GM10847 (cell line): ENCODE results near the gene DDC.

ENCODE experiments used
- POLR2A ChIP-seq: IDR thresholded peaks from 2 replicates; pipeline ENCODE4 v1.6.1; 2011; ENCODE audit not compliant: insufficient read length; ENCODE audit errors: extremely low read depth

The DDC gene

DNA sequence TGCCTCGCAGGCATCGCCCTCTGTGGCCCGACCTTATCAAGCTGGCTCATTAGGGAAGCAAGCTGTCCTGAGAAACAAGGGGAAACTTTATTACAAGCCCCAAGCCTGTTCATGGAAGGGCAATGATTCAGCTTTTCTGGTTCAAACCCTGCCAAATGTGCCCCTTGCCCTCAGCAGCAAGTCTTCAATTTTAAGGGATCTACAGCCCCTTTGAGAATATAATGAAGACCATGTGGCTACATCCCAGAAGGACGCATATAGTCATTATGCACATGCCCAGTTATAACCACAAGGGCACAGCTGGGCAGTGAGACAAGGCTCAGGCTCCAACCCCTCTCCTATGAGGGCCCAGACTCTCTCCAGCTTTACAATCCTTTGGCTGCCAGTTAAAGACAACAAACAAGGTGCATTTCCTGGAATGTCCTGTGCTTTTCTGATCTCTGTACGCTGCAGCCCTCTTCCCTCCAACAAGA, 56.7 kb downstream of the DDC start:
- TF ChIP-seq POLR2A: no peak

DNA sequence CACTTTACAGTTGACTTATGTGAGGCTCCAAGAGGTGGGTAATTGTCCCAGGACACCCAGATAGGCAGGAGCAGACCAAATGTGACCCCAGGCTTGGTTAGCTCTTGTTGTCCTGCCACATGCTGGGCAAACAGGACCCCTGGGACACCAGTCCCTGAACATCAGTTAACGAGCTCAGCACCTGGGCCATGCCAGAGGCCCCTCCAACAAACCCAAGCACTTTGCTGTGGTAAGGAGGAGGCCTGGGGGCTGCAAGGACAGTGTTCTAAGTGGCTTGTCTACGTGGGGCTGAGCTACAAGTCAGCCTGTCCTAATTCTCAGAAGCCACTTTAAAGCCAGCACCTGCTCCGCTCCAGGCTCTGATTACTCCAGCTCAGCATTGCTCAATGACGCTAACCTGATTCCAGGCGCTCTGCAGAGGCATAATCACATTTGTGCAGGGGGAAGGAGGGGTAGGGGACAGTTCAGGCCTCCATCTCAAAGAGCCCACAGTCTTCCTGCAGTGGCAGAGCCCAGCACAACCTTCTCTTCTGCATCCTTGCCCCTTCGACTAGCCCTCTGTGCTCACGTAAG, 57.2 kb downstream of the DDC start:
- no peak for TF ChIP-seq POLR2A

DNA sequence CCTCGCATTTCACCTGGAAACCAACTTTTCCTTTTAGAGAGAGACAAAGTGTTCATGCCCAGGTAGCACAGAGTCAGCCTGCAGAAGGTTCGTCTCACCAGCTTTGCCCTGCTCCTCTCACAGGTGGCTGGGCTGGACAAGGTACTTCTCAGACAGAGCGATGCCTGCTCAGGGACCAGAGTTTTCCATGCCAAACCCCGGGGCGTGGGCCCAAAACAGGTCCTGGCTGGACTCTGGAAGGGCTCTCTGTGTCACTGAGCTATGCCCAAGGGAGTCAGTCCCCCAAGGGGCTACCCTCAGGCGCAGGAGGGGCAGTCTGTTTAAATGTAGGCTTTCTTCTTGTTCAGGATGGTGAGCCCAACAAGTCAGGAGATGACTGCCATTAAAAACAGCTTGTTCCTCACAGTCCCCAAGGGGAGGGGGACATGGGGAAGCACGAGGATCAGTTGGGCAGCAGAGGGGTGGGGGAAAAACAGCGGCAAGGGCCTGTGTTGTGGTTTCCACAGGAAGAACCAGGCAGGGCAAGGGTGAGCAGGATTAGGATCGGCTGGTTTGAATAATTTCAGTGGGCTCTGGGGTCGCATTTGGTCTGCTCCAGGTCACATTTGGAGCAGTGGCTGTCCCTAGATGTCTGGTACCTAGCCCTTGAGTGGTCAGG, 59.5 kb downstream of the DDC start:
- no peak for TF ChIP-seq POLR2A

DNA sequence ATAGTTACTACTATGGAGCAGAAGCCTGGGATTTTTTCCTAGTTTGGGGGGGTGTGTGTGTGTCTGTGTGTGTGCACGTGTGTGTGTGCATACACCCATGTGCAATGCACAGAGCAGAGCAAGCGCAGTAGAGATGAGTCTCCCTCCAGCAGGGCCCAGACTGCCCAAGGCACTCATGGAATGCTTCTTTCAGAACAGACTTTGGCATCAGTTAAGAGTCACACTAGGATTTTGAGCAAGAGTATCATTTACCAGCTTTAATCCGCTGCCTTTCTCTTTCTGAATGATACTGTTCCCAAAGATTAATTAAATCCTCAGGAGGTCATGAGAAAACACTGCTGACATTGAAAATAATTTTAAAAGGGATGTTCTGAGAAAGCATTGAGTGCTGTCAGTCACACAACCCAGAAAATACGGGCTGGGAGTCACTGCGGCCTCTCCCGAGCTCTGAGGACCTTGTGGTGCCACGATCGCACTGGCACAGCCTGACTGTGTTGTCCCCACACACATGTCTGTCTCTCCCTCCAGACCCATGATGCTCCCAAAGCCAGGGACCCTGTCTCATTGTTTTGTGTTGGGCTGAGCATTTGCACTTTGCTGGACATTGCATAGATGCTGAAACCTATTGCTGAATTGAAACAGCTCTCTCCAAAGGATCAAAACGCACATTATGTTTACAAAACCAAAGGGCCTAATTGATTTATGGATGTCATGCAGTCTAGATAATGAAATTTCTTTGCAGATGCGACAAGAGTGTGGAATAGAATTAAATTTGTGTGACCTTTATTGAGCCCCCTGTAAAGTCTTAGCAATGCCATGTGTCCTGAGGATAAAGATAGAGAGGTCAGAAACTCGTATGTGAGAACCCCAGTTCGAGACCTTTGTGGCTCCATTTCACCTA, 60.3 kb downstream of the DDC start:
- TF ChIP-seq POLR2A: no peak

DNA sequence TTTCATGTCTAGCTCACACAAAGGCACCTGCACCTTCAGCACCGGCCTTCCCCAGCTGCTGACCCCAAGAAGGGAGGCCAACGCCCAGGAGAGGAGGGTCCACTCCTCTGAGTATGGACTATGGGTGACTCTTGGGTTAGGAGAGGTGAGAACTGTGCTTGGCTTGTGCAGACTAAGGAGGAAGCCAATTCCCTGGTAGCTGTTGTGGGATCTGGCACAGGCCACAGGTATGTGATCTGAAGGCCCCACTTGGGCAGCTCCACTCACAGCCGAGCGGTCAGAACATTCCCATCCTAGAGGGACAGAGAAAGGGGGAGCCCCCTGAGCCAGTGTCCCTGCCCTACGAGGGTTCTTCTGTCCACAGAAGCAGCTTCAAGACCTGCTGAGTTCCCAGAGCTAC, 62.3 kb downstream of the DDC start:
- TF ChIP-seq POLR2A: no peak

DNA sequence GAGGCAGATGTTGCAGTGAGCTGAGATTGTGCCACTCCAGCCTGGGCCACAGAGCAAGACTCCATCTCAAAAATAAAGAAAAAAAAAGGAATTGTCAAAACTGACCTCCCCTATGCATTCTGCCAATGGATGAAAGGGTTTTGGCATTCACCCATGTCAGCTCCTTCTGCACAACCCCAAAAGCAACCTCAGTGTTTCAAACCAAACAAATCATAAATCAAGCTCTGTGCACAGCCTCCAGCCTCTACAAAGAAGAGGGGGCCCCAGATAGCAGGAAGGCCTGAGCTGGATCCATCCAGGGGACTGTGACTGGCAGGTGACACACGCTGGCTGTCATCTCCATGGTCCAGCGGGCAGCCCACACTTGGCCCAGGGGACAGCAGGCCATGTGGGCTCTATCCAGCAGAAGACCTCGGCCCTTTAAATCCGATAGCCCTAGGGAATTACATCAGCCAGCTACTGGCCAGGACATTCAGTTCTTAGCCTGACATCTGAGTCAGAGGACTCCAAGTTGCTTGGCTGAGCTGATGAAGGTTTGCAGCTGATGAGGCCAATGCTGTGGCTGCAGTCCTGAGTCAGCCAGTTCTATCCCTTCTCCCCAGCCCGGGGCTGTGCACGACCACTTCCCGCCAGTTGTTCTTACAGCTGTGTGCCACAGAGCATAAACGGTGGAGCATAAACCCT, 63.1 kb downstream of the DDC start:
- no peak for TF ChIP-seq POLR2A

DNA sequence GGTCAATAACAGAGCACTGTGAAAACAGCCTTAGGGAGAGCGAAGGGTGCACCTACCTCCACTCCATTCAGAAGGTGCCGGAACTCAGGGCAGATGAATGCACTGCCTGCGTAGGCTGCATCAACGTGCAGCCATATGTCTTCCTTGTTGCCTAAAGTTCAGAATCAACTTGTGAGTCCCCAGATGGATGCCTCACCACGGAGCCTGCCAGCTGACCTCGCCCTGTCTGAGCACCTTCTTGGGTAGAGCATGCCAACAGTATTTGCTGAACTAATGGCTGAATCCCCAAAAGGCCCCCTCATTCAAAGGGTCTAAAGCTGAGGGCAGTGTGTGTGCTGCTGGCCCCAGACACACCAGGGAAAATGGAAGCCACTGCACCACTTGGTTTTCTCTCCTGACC, 66.1 kb downstream of the DDC start:
- no peak for TF ChIP-seq POLR2A

DNA sequence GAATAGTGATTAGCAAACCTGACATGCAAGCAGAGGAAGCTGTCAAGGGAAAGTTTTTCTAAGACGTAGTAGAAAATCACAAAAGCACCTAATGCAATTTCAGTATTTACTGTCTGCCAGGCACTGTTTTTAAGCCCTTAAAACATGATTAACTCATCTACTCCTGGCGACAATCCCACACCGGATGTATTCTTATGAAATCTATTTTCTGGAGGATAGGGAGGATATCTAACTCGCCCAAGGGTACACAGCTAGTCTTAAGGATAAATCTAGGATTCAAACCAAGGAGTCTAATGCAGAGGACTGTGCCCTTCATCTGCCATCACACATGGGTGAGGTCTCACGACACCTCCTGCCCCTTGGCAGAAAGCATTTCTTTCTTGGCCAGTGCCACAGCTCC, 67.2 kb downstream of the DDC start:
- TF ChIP-seq POLR2A: no peak

DNA sequence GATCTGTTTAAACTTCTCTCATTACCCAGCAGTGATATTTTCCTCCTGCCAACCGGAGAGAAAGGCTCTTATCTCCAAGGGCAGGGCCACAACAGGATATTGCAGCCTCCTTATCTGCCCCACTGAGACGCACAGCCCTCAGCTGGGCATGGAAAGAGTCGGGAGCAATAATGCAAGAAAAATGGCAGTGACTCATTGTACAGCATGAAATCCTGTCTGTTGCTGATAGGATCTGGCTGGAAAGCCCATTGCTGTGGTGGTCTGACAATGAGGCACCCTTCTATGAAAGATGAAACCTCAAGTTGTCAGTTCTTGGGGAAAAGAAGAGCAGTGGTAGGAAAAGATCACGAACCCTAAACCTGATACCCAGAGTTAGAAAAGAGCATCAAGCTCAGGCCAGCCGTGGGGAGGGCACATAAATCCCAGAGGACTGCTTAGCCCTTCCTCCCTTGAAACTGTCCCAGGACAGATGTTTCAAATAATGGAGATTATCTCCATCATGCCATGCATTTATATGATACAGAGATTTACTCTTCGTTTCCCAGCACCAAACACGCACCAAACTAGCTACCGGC, 68.0 kb downstream of the DDC start:
- no peak for TF ChIP-seq POLR2A

DNA sequence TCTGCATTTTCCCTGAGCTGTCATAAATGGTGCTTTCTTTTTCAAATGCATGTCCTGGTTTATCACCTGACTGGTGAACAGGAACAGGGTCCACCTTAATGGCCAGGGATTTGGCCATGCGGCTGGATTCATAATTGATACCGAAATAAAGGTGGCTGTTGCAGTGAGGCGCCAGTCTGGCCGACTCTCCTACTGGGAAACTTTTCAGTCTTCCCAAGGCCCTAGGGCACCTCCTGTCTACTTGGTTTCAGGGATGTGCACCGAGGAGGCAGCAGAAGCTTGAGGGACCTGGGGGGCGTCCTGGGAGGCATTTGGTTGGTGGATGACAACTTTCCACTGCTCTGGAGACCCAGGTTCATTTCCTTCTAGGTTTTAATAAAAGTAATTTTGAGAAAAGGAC, 68.6 kb downstream of the DDC start:
- TF ChIP-seq POLR2A: no peak

DNA sequence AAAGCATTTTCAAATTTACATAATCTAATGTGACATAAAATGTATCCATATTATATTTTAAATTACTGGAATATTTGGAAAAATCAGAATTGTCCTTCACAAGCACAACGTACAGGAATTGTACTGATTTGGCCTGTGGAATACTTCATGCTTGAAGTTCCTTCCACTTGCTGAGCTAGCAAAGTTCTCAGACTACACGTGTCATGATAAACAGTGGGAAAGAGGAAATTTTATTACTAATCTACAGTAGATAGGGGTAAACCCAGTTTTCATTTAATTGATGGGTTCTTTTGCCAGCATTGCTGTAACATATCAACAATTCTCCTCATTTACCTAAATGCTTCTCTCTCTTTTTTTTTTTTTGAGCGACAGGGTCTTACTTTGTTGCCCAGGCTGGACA, 69.5 kb downstream of the DDC start:
- TF ChIP-seq POLR2A: no peak

DNA sequence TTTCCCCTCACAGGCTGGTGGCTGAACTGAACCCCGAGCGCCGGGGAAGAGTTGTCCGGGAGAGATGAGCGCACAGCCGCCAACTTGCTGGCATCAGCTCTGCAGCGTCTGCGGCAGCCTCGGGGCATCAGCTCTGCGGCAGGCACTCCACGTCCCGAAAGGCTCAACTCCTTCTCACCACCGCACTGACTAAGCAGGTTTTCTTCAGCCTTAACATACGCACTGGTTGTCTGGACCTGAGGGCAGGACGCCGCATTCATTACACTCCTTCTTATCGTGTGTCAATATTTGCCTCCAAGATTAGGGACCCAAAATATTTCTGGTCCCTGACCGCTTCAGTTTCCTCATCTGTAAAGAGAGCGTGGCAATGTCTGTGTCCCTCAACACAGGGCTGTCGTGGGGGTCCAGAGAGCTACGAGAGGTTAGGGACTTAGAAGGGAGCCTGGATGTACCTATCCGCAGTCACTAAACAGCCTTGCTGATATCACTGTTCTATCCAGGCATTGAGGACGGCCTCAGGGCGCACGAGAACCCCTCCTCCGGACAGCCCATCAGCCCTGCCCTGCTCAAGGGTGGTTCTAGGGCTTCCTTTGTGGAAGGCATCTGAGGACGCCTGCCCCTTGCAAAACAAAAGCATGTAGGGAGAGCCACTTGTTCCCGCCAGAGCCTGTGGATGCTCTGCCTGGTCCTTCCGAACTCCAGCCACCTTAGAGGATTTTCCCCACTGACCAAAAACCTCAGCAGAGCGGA, 72.3 kb downstream of the DDC start:
- TF ChIP-seq POLR2A: no peak

DNA sequence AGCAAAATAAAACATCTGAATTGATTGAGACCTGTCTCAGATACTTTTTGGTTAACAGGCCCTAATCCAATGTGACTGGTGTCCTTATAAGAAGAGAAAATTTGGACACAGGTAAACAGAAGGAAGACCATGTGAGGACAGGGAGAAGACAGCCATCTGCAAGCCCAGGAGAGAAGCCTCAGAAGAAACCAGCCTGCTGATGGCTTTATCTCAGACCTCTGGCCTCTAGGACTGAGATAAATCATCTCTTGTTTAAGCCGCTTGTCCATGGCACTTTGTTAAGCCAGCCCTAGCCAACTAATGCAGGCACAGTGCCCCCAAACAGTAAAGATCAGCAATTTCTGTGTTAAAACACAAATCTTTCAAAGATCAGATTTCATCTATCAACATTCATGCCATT, 73.3 kb downstream of the DDC start:
- TF ChIP-seq POLR2A: no peak

DNA sequence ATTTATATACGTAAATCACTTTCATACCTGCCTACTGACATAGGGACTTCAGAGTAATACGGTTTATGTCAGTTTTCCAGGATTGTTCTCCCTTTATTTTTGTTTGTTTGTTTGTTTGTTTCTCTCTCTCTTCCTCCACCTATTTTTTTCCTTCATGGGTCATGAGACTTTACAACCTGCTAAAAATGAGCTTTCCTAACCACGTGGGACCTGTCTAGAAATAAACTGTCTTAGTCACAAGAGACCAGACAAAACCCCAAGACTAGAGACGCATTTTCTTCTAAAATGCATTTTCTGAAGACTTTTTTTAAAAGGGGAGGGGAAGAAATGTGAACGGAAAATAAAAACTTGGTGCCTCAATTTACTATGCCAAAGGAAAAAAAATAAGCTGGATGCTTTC, 74.0 kb downstream of the DDC start:
- no peak for TF ChIP-seq POLR2A

DNA sequence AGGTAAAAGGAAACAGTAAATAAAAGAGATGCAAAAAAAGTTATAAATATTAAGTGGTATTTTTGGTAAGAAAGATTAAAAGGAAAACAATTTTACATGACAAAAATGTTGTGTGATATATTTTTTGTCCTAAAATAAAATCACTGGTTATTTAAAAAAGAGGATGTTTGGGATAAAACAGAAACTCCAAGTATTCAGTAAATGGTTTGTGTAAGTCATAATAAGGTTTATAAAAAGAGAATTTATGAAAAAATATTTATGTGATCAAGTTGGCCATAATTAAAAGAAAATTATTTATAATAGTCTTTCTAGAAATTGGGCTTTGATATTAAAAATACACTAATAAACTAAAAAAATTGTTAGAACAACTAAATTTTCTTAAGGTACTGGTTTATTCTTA, 76.8 kb downstream of the DDC start:
- no peak for TF ChIP-seq POLR2A
